IMR-90 (cell line): ENCODE measurements around the gene TSPAN4. TPM values are rescaled to one million over a fixed set of nuclear protein-coding genes. Genes with fewer than 3 reads are reported as not detected.

ENCODE experiments used
- ATAC-seq: fragments of 200-7000 bp; cut with Tn5 transposase; 2 replicates; pipeline ENCODE4 v1.9.1; 2020; ENCODE audit warnings: low read depth, mild to moderate bottlenecking, moderate library complexity
- BruUV-seq: library from RNA; stranded (reverse); fragments of 400-500 nt; replicated peaks from 2 replicates; lab custom pipeline; 2021; lab: Mats Ljungman, UMichigan
- CTCF ChIA-PET: fragments of 300-600 bp; formaldehyde crosslinking; extraction: SDS; loops from one replicate; lab custom pipeline; 2021; ENCODE audit warnings: antibody characterized with exemption; lab: Yijun Ruan, JAX
- POLR2A ChIA-PET: fragments of 300-600 bp; sonication (Branson Sonifier 250); formaldehyde crosslinking; loops from one replicate; lab custom pipeline; 2022; ENCODE audit warnings: antibody characterized with exemption; ENCODE audit not compliant: unreplicated experiment; lab: Charles Lee
- DNase-seq: peaks from one replicate; pipeline ENCODE4 v3.0.0; 2013
- H2AFZ ChIP-seq: replicated peaks from 2 replicates; pipeline ENCODE3; 2013; ENCODE audit warnings: low read length, mild to moderate bottlenecking; ENCODE audit not compliant: poor library complexity
- H2AK5ac ChIP-seq: 2 replicates; pipeline ENCODE4 v1.6.1; 2013; ENCODE audit warnings: low read depth, low read length, inconsistent platforms
- H2AK9ac ChIP-seq: replicated peaks from 2 replicates; pipeline ENCODE3; 2013; ENCODE audit warnings: mild to moderate bottlenecking, low read depth, low read length, moderate library complexity; ENCODE audit not compliant: poor library complexity
- H2BK120ac ChIP-seq: 2 replicates; pipeline ENCODE4 v1.6.1; 2013; ENCODE audit warnings: low read depth, low read length, inconsistent platforms
- H2BK15ac ChIP-seq: 3 replicates; pipeline ENCODE4 v1.6.1; 2013; ENCODE audit warnings: low read depth, low read length, inconsistent platforms
- H2BK20ac ChIP-seq: 2 replicates; pipeline ENCODE4 v1.6.1; 2013; ENCODE audit warnings: low read depth, mild to moderate bottlenecking, inconsistent platforms, low read length, moderate library complexity
- H2BK5ac ChIP-seq: 2 replicates; pipeline ENCODE4 v1.6.1; 2013; ENCODE audit warnings: mild to moderate bottlenecking, low read depth, low read length, inconsistent platforms; ENCODE audit not compliant: poor library complexity, severe bottlenecking
- H3K14ac ChIP-seq: replicated peaks from 2 replicates; pipeline ENCODE4 v1.6.1; 2013; ENCODE audit warnings: low read depth, low read length, inconsistent platforms
- H3K18ac ChIP-seq: 2 replicates; pipeline ENCODE4 v1.6.1; 2013; ENCODE audit warnings: low read depth, low read length, control low read depth
- H3K23ac ChIP-seq: 2 replicates; pipeline ENCODE4 v1.6.1; 2013; ENCODE audit warnings: low read depth, low read length, inconsistent platforms
- H3K27ac ChIP-seq: 2 replicates; pipeline ENCODE4 v1.5.1; 2013; ENCODE audit warnings: mild to moderate bottlenecking, control low read depth, low read length; ENCODE audit not compliant: insufficient read depth
- H3K27me3 ChIP-seq: 2 replicates; pipeline ENCODE4 v1.6.1; 2013; ENCODE audit warnings: low read length; ENCODE audit not compliant: control insufficient read depth, insufficient read depth
- H3K36me3 ChIP-seq: 2 replicates; pipeline ENCODE4 v1.6.1; 2013; ENCODE audit warnings: low read length, mixed read lengths; ENCODE audit not compliant: control insufficient read depth, insufficient read depth
- H3K4ac ChIP-seq: 2 replicates; pipeline ENCODE4 v1.6.1; 2013; ENCODE audit warnings: low read depth, low read length, inconsistent platforms
- H3K4me1 ChIP-seq: 2 replicates; pipeline ENCODE4 v1.6.1; 2013; ENCODE audit warnings: low read length, mixed read lengths; ENCODE audit not compliant: control insufficient read depth, insufficient read depth
- H3K4me2 ChIP-seq: 2 replicates; pipeline ENCODE4 v1.6.1; 2013; ENCODE audit warnings: low read depth, mild to moderate bottlenecking, control low read depth, low read length, moderate library complexity
- H3K4me3 ChIP-seq: 2 replicates; pipeline ENCODE4 v1.5.1; 2013; ENCODE audit warnings: low read depth, mild to moderate bottlenecking, control low read depth, low read length, moderate library complexity; ENCODE audit not compliant: insufficient read depth
- H3K56ac ChIP-seq: 2 replicates; pipeline ENCODE4 v1.6.1; 2013; ENCODE audit warnings: low read length, inconsistent platforms; ENCODE audit not compliant: insufficient read depth; ENCODE audit errors: extremely low read depth
- H3K79me1 ChIP-seq, 2 experiments: 2 replicates each; pipeline ENCODE4 v1.6.1; 2013; ENCODE audit warnings: low read length in 2 of 2, inconsistent platforms in 1 of 2, low read depth in 1 of 2
- H3K9ac ChIP-seq: 2 replicates; pipeline ENCODE4 v1.6.1; 2013; ENCODE audit warnings: low read depth, low read length, control low read depth
- H3K9me1 ChIP-seq: 2 replicates; pipeline ENCODE4 v1.6.1; 2013; ENCODE audit warnings: low read length, inconsistent platforms; ENCODE audit not compliant: insufficient read depth
- H3K9me3 ChIP-seq: 2 replicates; pipeline ENCODE4 v1.6.1; 2013; ENCODE audit warnings: low read length; ENCODE audit not compliant: control insufficient read depth, insufficient read depth
- H4K20me1 ChIP-seq: 2 replicates; pipeline ENCODE4 v1.6.1; 2013; ENCODE audit warnings: low read length, inconsistent platforms; ENCODE audit not compliant: insufficient read depth
- H4K5ac ChIP-seq: 2 replicates; pipeline ENCODE4 v1.6.1; 2013; ENCODE audit warnings: mild to moderate bottlenecking, low read depth, low read length, control low read depth
- H4K8ac ChIP-seq, 2 experiments: 2 replicates each; pipeline ENCODE4 v1.6.1; 2013; ENCODE audit warnings: low read depth in 2 of 2, low read length in 2 of 2, control low read depth in 1 of 2, inconsistent platforms in 1 of 2
- H4K91ac ChIP-seq: 2 replicates; pipeline ENCODE4 v1.6.1; 2013; ENCODE audit warnings: low read depth, low read length, inconsistent platforms; ENCODE audit not compliant: insufficient read depth
- CEBPB ChIP-seq: IDR thresholded peaks from 2 replicates; pipeline ENCODE4 v1.6.1; 2012; ENCODE audit warnings: low read depth, low read length, improper control_type of control experiment
- FOS ChIP-seq: fragments of 150-350 bp; IDR thresholded peaks from 2 replicates; pipeline ENCODE4 v1.6.1; 2016; ENCODE audit warnings: low read depth, low read length
- MAZ ChIP-seq: IDR thresholded peaks from 2 replicates; pipeline ENCODE4 v1.6.1; 2012; ENCODE audit warnings: low read depth, mild to moderate bottlenecking, low read length, improper control_type of control experiment, moderate library complexity, borderline replicate concordance
- MXI1 ChIP-seq: IDR thresholded peaks from 2 replicates; pipeline ENCODE4 v1.6.1; 2012; ENCODE audit warnings: low read depth, mild to moderate bottlenecking, low read length, moderate library complexity, borderline replicate concordance
- POLR2A ChIP-seq: IDR thresholded peaks from 2 replicates; pipeline ENCODE4 v1.6.1; 2012; ENCODE audit warnings: mild to moderate bottlenecking, low read depth, low read length
- RCOR1 ChIP-seq: IDR thresholded peaks from 2 replicates; pipeline ENCODE4 v1.6.1; 2012; ENCODE audit warnings: mild to moderate bottlenecking, low read length, improper control_type of control experiment; ENCODE audit not compliant: insufficient replicate concordance
- SMC3 ChIP-seq: fragments of 150-350 bp; IDR thresholded peaks from 2 replicates; pipeline ENCODE4 v1.6.1; 2016; ENCODE audit warnings: low read depth, mild to moderate bottlenecking, antibody characterized with exemption, low read length, moderate library complexity
- WGBS, 2 experiments: methylation state at CpG; one replicate each; pipeline versions ENCODE4 v1.1.5 to v1.1.7; 2013; ENCODE audit warnings: missing lambda C conversion rate in 2 of 2; ENCODE audit not compliant: insufficient read length in 1 of 2; ENCODE audit errors: extremely low coverage in 2 of 2; 5-methylcytosine and 5-hydroxymethylcytosine counted together
- dilution Hi-C: fragments of 300-500 bp; cut with HindIII; formaldehyde crosslinking; loops from one replicate; pipeline ENCODE4 v1.14.3; 2018; ENCODE audit warnings: low sequenced_read_pairs; ENCODE audit not compliant: unreplicated experiment
- in situ Hi-C: fragments of 300-500 bp; cut with MboI; formaldehyde crosslinking; loops from 3 replicates; pipeline ENCODE4 v1.14.3; 2019; ENCODE audit warnings: low sequenced_read_pairs, inconsistent platforms, mixed read lengths
- intact Hi-C: fragments of 100-400 bp; cut with micrococcal nuclease; formaldehyde crosslinking; loops from 2 replicates; pipeline ENCODE4 v1.10.0; 2022
- polyA plus RNA-seq, 3 experiments: library from polyadenylated mRNA; depleted of rRNA; stranded (reverse); fragments of >200 nt; gene quantifications; 2 replicates each; pipeline ENCODE4 v1.2.3, GENCODE V29; 2012; ENCODE audit warnings: low replicate concordance in 1 of 3
- total RNA-seq: library from RNA; depleted of rRNA; stranded (reverse); fragments of >200 nt; gene quantifications from 2 replicates; pipeline ENCODE4 v1.2.3, GENCODE V29; 2012
- TF ChIP-seq, protein P1 (sequence below): conservative IDR thresholded peaks from 2 replicates; pipeline ENCODE4 v1.5.1; 2012; ENCODE audit warnings: mild to moderate bottlenecking, low read depth, low read length, improper control_type of control experiment

Gene TSPAN4
- total and polyA plus RNA-seq, 2 of the 4 experiments (the other 2 are of a cell fraction), result 161 to 293 TPM

- dilution Hi-C loops (no loop called here), in situ Hi-C loops (no loop called here), intact Hi-C loops (no loop called here)
- Histone ChIP-seq H3K14ac (no peak overlapping the region), H2AK9ac (peak overlapping the region; percentile 88), H2BK15ac (no peak overlapping the region), H2AK5ac (peak overlapping the region; percentile 63), H2BK5ac (peak overlapping the region; percentile 13), H3K79me1 (peaks cover 19 to 29% of the 10 kb centered on the region in 2 experiments), H3K9me1 (peaks cover 13% of the 10 kb centered on the region), H3K27me3 (peaks cover under 1% of the 10 kb centered on the region; the same call in 1 of the 2 replicates), H3K27ac (no peak overlapping the region), H4K5ac (no peak overlapping the region), H3K23ac (no peak overlapping the region), H3K4ac (no peak overlapping the region), H4K91ac (no peak overlapping the region), H2BK120ac (no peak overlapping the region), H3K56ac (no peak overlapping the region), H2AFZ (peak overlapping the region; percentile 58), H3K4me2 (peak overlapping the region; percentile 31), H3K9ac (no peak overlapping the region), H3K18ac (no peak overlapping the region), H2BK20ac (no peak overlapping the region), H3K36me3 (peaks cover 30% of the 10 kb centered on the region), H3K9me3 (no peaks in the 10 kb centered on the region), H3K4me1 (peaks cover 21% of the 10 kb centered on the region), H4K20me1 (peaks cover 37% of the 10 kb centered on the region), H3K4me3 (no peak overlapping the region), H4K8ac (0 out of 4 replicates have a peak overlapping the region, but pooled peaks of 1 of the 2 experiments have one; percentile 12)
- ATAC-seq (no peak), DNase-seq (no peak)
- ChIA-PET POLR2A (no interaction called here), CTCF (interaction anchor here (0.6 kb wide), 1 partner anchor 37 kb away, joined by 3 read pairs; no protein-coding TSS in a partner anchor)
- TF ChIP-seq POLR2A (no peak; the same call in 1 of the 2 replicates), MAZ (no peak), MXI1 (no peak), SMC3 (no peak), FOS (no peak), CEBPB (no peak), RCOR1 (no peak)
- TF ChIP-seq, protein P1, sequence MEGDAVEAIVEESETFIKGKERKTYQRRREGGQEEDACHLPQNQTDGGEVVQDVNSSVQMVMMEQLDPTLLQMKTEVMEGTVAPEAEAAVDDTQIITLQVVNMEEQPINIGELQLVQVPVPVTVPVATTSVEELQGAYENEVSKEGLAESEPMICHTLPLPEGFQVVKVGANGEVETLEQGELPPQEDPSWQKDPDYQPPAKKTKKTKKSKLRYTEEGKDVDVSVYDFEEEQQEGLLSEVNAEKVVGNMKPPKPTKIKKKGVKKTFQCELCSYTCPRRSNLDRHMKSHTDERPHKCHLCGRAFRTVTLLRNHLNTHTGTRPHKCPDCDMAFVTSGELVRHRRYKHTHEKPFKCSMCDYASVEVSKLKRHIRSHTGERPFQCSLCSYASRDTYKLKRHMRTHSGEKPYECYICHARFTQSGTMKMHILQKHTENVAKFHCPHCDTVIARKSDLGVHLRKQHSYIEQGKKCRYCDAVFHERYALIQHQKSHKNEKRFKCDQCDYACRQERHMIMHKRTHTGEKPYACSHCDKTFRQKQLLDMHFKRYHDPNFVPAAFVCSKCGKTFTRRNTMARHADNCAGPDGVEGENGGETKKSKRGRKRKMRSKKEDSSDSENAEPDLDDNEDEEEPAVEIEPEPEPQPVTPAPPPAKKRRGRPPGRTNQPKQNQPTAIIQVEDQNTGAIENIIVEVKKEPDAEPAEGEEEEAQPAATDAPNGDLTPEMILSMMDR, result no peak
- no TSS peak for BruUV-seq
- 100% methylated on average over 2 of the region's 22 CpGs; no CpG with 5 or more reads in 1 of the 2 experiments for WGBS, 2 experiments
These were observed 20.9 kb upstream of the TSPAN4 start for GRCh38 chr11:821512-822371.
